HTR-8/SVneo (cell line): Measurements from ENCODE around the gene PNP.
"Not testable (repeated sequence)": the region's sequence is repeated elsewhere in the genome, so short reads cannot be mapped to it uniquely, and the experiment has no call there.

Experiments used
- DNase-seq: peaks from one replicate; pipeline ENCODE4 v3.0.0; 2011; ENCODE audit warnings: low spot score, mixed read lengths; ENCODE audit not compliant: insufficient read length
- FAIRE-seq: peaks from 2 replicates; lab custom pipeline; 2011; peaks lifted over from hg19 to GRCh38; lab: Jason Lieb, UNC

The PNP gene

GRCh38 chr14:20487396-20487725, 18.2 kb downstream of the PNP start:
- DNase-seq (no peak), FAIRE-seq (no peak)

GRCh38 chr14:20489093-20489994, 20.1 kb downstream of the PNP start:
- DNase-seq (no peak), FAIRE-seq (no peak)

GRCh38 chr14:20490563-20490962, 21.4 kb downstream of the PNP start:
- no peak for FAIRE-seq
- no peak for DNase-seq

GRCh38 chr14:20492486-20492885, 23.3 kb downstream of the PNP start:
- DNase-seq: no peak
- no peak for FAIRE-seq

- DNase-seq: no peak
- FAIRE-seq: no peak
Observed at GRCh38 chr14:20493634-20494033, 24.4 kb downstream of the PNP start.

GRCh38 chr14:20494935-20495766, 25.9 kb downstream of the PNP start:
- DNase-seq (no peak), FAIRE-seq (no peak)

- FAIRE-seq: no peak
- DNase-seq: no peak
Observed at GRCh38 chr14:20498622-20499021, 29.4 kb downstream of the PNP start.

- FAIRE-seq (no peak), DNase-seq (no peak)
Observed at GRCh38 chr14:20499108-20499507, 29.9 kb downstream of the PNP start.

GRCh38 chr14:20499881-20500280, 30.7 kb downstream of the PNP start:
- FAIRE-seq (no peak), DNase-seq (no peak)

- DNase-seq: no peak
- FAIRE-seq: no peak
Observed at GRCh38 chr14:20501346-20501745, 32.1 kb downstream of the PNP start.

GRCh38 chr14:20503898-20504297, 34.7 kb downstream of the PNP start:
- no peak for FAIRE-seq

GRCh38 chr14:20506276-20506675, 37.1 kb downstream of the PNP start:
- DNase-seq, FAIRE-seq: not testable (repeated sequence)

More at GRCh38 chr14:20503898-20504297, 34.7 kb downstream of the PNP start:
- no peak for DNase-seq

GRCh38 chr14:20506752-20507151, 37.5 kb downstream of the PNP start:
- not testable (repeated sequence) for FAIRE-seq

GRCh38 chr14:20507537-20507936, 38.3 kb downstream of the PNP start:
- DNase-seq, FAIRE-seq: not testable (repeated sequence)

More at GRCh38 chr14:20506752-20507151, 37.5 kb downstream of the PNP start:
- DNase-seq: not testable (repeated sequence)

GRCh38 chr14:20508367-20508766, 39.2 kb downstream of the PNP start:
- FAIRE-seq (no peak), DNase-seq (no peak)

- DNase-seq (no peak), FAIRE-seq (no peak)
Observed at GRCh38 chr14:20512177-20512905, 43.1 kb downstream of the PNP start.

GRCh38 chr14:20515846-20516245, 46.6 kb downstream of the PNP start:
- FAIRE-seq (no peak), DNase-seq (no peak)

- DNase-seq (no peak), FAIRE-seq (no peak)
Observed at GRCh38 chr14:20516921-20517320, 47.7 kb downstream of the PNP start.

- DNase-seq (no peak), FAIRE-seq (no peak)
Observed at GRCh38 chr14:20522332-20522731, 53.1 kb downstream of the PNP start.

GRCh38 chr14:20524027-20524426, 54.8 kb downstream of the PNP start:
- no peak for FAIRE-seq
- DNase-seq: no peak
